Panc1 (cell line): ENCODE data around the gene HNRNPC. TPM values are rescaled to one million over a fixed set of nuclear protein-coding genes. Genes with fewer than 3 reads are reported as not detected.

Source experiments
- ATAC-seq: fragments of 200-7000 bp; cut with Tn5 transposase; 2 replicates; pipeline ENCODE4 v1.9.1; 2020; ENCODE audit warnings: mild to moderate bottlenecking, moderate library complexity
- BruUV-seq: library from RNA; stranded (reverse); fragments of 400-500 nt; replicated peaks from 2 replicates; lab custom pipeline; 2021; lab: Mats Ljungman, UMichigan
- CTCF ChIA-PET: fragments of 300-600 bp; sonication (Branson Sonifier 250); formaldehyde crosslinking; loops from one replicate; lab custom pipeline; 2022; ENCODE audit warnings: antibody characterized with exemption; lab: Charles Lee
- POLR2A ChIA-PET: fragments of 300-600 bp; sonication (Branson Sonifier 250); formaldehyde crosslinking; loops from one replicate; lab custom pipeline; 2022; ENCODE audit warnings: antibody characterized with exemption; lab: Charles Lee
- DNase-seq: peaks from one replicate; pipeline ENCODE4 v3.0.0-alpha.2; 2010; ENCODE audit warnings: low read depth, low spot score
- H3K27ac ChIP-seq: 2 replicates; pipeline ENCODE4 v1.5.1; 2011; ENCODE audit warnings: mild to moderate bottlenecking, low read length, inconsistent platforms
- H3K27me3 ChIP-seq: fragments of 200-500 bp; sonication (Bioruptor generic); 2 replicates; pipeline ENCODE4 v1.6.0; 2014; ENCODE audit warnings: low read length, inconsistent platforms; ENCODE audit not compliant: control insufficient read depth, insufficient read depth
- H3K36me3 ChIP-seq: fragments of 200-500 bp; sonication (Bioruptor generic); 2 replicates; pipeline ENCODE4 v1.5.1; 2014; ENCODE audit warnings: inconsistent platforms, mild to moderate bottlenecking, low read length, moderate library complexity; ENCODE audit not compliant: control insufficient read depth, insufficient read depth
- H3K4me1 ChIP-seq: 2 replicates; pipeline ENCODE4 v1.5.1; 2011; ENCODE audit warnings: inconsistent platforms, mild to moderate bottlenecking, low read length, moderate library complexity; ENCODE audit not compliant: control insufficient read depth, insufficient read depth
- H3K4me3 ChIP-seq, 2 experiments: 2 replicates each; pipeline ENCODE4 v1.5.1; 2011 to 2012; ENCODE audit warnings: low read depth in 2 of 2, low read length in 2 of 2, mild to moderate bottlenecking in 2 of 2, inconsistent platforms in 1 of 2, moderate library complexity in 1 of 2
- H3K9me3 ChIP-seq: fragments of 200-500 bp; sonication (Bioruptor generic); 2 replicates; pipeline ENCODE4 v1.5.1; 2014; ENCODE audit warnings: low read depth, mild to moderate bottlenecking, inconsistent platforms, low read length, moderate library complexity; ENCODE audit not compliant: control insufficient read depth, insufficient read depth
- POLR2AphosphoS5 ChIP-seq: IDR thresholded peaks from 2 replicates; pipeline ENCODE4 v1.6.1; 2012; ENCODE audit warnings: mild to moderate bottlenecking, low read depth, low read length, moderate library complexity
- SIN3A ChIP-seq: IDR thresholded peaks from 2 replicates; pipeline ENCODE4 v1.6.1; 2012; ENCODE audit warnings: low read depth, mild to moderate bottlenecking, low read length, moderate library complexity, borderline replicate concordance; ENCODE audit not compliant: insufficient read depth
- TCF7L2 ChIP-seq: IDR thresholded peaks from 2 replicates; pipeline ENCODE4 v1.6.1; 2011; ENCODE audit warnings: mild to moderate bottlenecking, low read depth, low read length, inconsistent platforms
- in situ Hi-C: cut with HindIII; loops from 2 replicates; pipeline ENCODE4 v1.10.0; 2016; ENCODE audit warnings: low sequenced_read_pairs, low pct_unique_long_range_greater_than_20kb
- intact Hi-C: fragments of 100-400 bp; cut with micrococcal nuclease; formaldehyde crosslinking; loops from one replicate; pipeline ENCODE4 v1.10.0; 2022; ENCODE audit not compliant: unreplicated experiment
- total RNA-seq: library from RNA; stranded (reverse); gene quantifications from one replicate; pipeline ENCODE4 v1.2.1, GENCODE V29; 2021; ENCODE audit not compliant: unreplicated experiment
- TF ChIP-seq, protein P1 (sequence below): fragments of 450-650 bp; IDR thresholded peaks from 2 replicates; pipeline ENCODE4 v1.5.1; 2017; ENCODE audit warnings: mild to moderate bottlenecking
- TF ChIP-seq, protein P2 (sequence below), 2 experiments: IDR thresholded peaks; 2 replicates each; pipeline ENCODE4 v1.6.1; 2011 to 2012; ENCODE audit warnings: low read depth in 2 of 2, control low read depth in 1 of 2, low read length in 1 of 2, mild to moderate bottlenecking in 1 of 2, moderate library complexity in 1 of 2; ENCODE audit not compliant: insufficient read depth in 1 of 2

Gene HNRNPC
- total RNA-seq, 1 experiment from 2014 or later: 537 TPM

- CTCF ChIA-PET: no interaction called here
- H3K36me3 ChIP-seq: no peaks in the 10 kb centered on the region
- DNase-seq (no peak), ATAC-seq (no peak)
- H3K27ac ChIP-seq: no peak overlapping the region
- no peaks in the 10 kb centered on the region for H3K4me1 ChIP-seq
- no peak overlapping the region for H3K4me3 ChIP-seq
- in situ Hi-C loops: no loop called here
- H3K9me3 ChIP-seq: no peaks in the 10 kb centered on the region
- intact Hi-C loops: no loop called here
- TF ChIP-seq, protein P1, sequence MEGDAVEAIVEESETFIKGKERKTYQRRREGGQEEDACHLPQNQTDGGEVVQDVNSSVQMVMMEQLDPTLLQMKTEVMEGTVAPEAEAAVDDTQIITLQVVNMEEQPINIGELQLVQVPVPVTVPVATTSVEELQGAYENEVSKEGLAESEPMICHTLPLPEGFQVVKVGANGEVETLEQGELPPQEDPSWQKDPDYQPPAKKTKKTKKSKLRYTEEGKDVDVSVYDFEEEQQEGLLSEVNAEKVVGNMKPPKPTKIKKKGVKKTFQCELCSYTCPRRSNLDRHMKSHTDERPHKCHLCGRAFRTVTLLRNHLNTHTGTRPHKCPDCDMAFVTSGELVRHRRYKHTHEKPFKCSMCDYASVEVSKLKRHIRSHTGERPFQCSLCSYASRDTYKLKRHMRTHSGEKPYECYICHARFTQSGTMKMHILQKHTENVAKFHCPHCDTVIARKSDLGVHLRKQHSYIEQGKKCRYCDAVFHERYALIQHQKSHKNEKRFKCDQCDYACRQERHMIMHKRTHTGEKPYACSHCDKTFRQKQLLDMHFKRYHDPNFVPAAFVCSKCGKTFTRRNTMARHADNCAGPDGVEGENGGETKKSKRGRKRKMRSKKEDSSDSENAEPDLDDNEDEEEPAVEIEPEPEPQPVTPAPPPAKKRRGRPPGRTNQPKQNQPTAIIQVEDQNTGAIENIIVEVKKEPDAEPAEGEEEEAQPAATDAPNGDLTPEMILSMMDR: no peak
- TF ChIP-seq, protein P2, sequence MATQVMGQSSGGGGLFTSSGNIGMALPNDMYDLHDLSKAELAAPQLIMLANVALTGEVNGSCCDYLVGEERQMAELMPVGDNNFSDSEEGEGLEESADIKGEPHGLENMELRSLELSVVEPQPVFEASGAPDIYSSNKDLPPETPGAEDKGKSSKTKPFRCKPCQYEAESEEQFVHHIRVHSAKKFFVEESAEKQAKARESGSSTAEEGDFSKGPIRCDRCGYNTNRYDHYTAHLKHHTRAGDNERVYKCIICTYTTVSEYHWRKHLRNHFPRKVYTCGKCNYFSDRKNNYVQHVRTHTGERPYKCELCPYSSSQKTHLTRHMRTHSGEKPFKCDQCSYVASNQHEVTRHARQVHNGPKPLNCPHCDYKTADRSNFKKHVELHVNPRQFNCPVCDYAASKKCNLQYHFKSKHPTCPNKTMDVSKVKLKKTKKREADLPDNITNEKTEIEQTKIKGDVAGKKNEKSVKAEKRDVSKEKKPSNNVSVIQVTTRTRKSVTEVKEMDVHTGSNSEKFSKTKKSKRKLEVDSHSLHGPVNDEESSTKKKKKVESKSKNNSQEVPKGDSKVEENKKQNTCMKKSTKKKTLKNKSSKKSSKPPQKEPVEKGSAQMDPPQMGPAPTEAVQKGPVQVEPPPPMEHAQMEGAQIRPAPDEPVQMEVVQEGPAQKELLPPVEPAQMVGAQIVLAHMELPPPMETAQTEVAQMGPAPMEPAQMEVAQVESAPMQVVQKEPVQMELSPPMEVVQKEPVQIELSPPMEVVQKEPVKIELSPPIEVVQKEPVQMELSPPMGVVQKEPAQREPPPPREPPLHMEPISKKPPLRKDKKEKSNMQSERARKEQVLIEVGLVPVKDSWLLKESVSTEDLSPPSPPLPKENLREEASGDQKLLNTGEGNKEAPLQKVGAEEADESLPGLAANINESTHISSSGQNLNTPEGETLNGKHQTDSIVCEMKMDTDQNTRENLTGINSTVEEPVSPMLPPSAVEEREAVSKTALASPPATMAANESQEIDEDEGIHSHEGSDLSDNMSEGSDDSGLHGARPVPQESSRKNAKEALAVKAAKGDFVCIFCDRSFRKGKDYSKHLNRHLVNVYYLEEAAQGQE (IDR thresholded peaks at IDR 0.05; ENCODE audit: insufficient read depth in 1 of 2, low read depth in 2 of 2, low read length in 1 of 2): no peak
- TF ChIP-seq POLR2AphosphoS5 (no peak), SIN3A (no peak), TCF7L2 (no peak)
- H3K27me3 ChIP-seq: no peaks in the 10 kb centered on the region
- POLR2A ChIA-PET: no interaction called here
- no TSS peak for BruUV-seq
These were observed 44.3 kb upstream of the HNRNPC start for GRCh38 chr14:21313512-21313911.

GRCh38 chr14:21311614-21312013 lies 42.4 kb upstream of the HNRNPC start:
- no TSS peak for BruUV-seq
- POLR2A ChIA-PET: interaction anchor here (0.6 kb wide), 2 partner anchors 9 to 90 kb away, joined by 3 to 5 read pairs; no protein-coding TSS in a partner anchor
- CTCF ChIA-PET: no interaction called here

More at GRCh38 chr14:21311614-21312013, 42.4 kb upstream of the HNRNPC start:
- ATAC-seq: no peak
- no peaks in the 10 kb centered on the region for H3K9me3 ChIP-seq
- no peaks in the 10 kb centered on the region for H3K4me1 ChIP-seq
- TF ChIP-seq POLR2AphosphoS5 (no peak), SIN3A (no peak), TCF7L2 (no peak)
- TF ChIP-seq, protein P1: no peak
- TF ChIP-seq, protein P2 (IDR thresholded peaks at IDR 0.05; ENCODE audit: insufficient read depth in 1 of 2, low read depth in 2 of 2, low read length in 1 of 2): no peak
- no peak overlapping the region for H3K4me3 ChIP-seq
- no peak for DNase-seq
- in situ Hi-C loops (no loop called here), intact Hi-C loops (no loop called here)
- no peaks in the 10 kb centered on the region for H3K27me3 ChIP-seq
- H3K27ac ChIP-seq: no peak overlapping the region
- H3K36me3 ChIP-seq: no peaks in the 10 kb centered on the region
